ENCODE data around the gene NUDT8.
"Not testable (repeated sequence)": the region's sequence is repeated elsewhere in the genome, so short reads cannot be mapped to it uniquely, and the experiment has no call there.

- TF ChIP-seq POLR2AphosphoS5 (IDR thresholded peaks at IDR 0.05); CTCF (IDR thresholded peaks at IDR 0.05); POLR2A (IDR thresholded peaks at IDR 0.05; ENCODE audit: low read depth): not testable (repeated sequence)
Measured at GRCh38 chr11:67622905-67623304, 6.8 kb downstream of the NUDT8 start.

Data from esophagus muscularis mucosa (tissue), 3 donors.